Esophagus muscularis mucosa (tissue), 4 donors: Measurements from ENCODE around the gene FSD1L.

Source experiments
- EP300 ChIP-seq: sonication (generic); formaldehyde crosslinking; IDR thresholded peaks from one replicate; pipeline ENCODE4 v1.6.1; 2017; ENCODE audit warnings: antibody characterized with exemption
- POLR2A ChIP-seq: fragments of 450-650 bp; IDR thresholded peaks from one replicate; pipeline ENCODE4 v1.6.1; 2017; ENCODE audit warnings: antibody characterized with exemption, moderate library complexity, mild to moderate bottlenecking, low read depth
- POLR2AphosphoS5 ChIP-seq, 2 donors: sonication (generic); formaldehyde crosslinking; IDR thresholded peaks; one replicate each; pipeline ENCODE4 v1.6.1; 2017; ENCODE audit warnings: antibody characterized with exemption in 2 of 2
- TF ChIP-seq, protein P1 (sequence below), 3 experiments: fragments of 200-600 bp in 2 of 3; fragments of 450-650 bp in 1 of 3; sonication (generic) in 2 of 3; IDR thresholded peaks; one replicate each; pipeline ENCODE4 v1.5.1; 2017 to 2019; ENCODE audit warnings: antibody characterized with exemption in 3 of 3, mild to moderate bottlenecking in 2 of 3, moderate library complexity in 1 of 3

DNA sequence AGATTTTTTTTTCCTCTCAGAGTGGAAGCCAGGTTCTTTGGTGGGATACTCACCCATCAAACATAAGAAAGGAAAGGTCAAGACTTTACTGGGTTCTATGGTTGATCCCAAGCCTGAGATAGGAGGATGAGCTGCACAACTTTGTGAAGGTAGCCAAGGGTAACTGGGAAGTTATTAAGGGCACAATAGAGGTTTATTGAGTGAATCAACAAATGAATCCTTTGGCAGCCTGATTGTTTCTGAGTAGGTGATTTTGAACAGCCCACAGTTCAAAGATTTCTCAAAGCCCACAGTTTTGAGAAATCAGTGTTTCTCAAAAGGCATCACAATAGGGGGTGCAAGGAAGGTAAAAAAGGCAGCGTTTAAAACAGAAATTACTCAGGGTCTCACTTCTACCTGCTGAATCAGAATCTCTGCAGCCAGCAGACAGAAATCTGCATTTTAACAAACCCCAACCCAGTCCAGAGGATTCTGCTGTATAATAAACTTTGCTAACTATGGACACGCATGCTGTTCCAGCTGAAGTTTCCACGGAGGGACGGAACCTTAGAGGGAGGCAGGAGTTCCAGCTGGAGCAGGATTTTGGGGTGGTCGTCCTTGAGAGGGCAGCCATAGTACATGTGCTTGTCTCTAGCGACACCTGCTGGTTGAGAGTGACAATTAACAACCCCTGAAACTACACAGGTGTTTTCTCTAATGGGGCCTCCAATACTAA is 32.7 kb upstream of the FSD1L start:
- TF ChIP-seq, protein P1, sequence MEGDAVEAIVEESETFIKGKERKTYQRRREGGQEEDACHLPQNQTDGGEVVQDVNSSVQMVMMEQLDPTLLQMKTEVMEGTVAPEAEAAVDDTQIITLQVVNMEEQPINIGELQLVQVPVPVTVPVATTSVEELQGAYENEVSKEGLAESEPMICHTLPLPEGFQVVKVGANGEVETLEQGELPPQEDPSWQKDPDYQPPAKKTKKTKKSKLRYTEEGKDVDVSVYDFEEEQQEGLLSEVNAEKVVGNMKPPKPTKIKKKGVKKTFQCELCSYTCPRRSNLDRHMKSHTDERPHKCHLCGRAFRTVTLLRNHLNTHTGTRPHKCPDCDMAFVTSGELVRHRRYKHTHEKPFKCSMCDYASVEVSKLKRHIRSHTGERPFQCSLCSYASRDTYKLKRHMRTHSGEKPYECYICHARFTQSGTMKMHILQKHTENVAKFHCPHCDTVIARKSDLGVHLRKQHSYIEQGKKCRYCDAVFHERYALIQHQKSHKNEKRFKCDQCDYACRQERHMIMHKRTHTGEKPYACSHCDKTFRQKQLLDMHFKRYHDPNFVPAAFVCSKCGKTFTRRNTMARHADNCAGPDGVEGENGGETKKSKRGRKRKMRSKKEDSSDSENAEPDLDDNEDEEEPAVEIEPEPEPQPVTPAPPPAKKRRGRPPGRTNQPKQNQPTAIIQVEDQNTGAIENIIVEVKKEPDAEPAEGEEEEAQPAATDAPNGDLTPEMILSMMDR (IDR thresholded peaks at IDR 0.05): peak; percentile 77 to 84 (median 79)
- TF ChIP-seq POLR2A (no peak), EP300 (no peak), POLR2AphosphoS5 (IDR thresholded peaks at IDR 0.05) (no peak)
